GM23338 (cell line): ENCODE data around the gene PXDN. TPM values are rescaled to one million over a fixed set of nuclear protein-coding genes. Genes with fewer than 3 reads are reported as not detected.
"Not testable (repeated sequence)": the region's sequence is repeated elsewhere in the genome, so short reads cannot be mapped to it uniquely, and the experiment has no call there.

Experiments used
- ATAC-seq: fragments of 200-7000 bp; cut with Tn5 transposase; 3 replicates; pipeline ENCODE4 v1.9.1; 2020
- DNase-seq: peaks from one replicate; pipeline ENCODE4 v3.0.0-alpha.2; 2015; ENCODE audit warnings: low spot score
- H2AFZ ChIP-seq: fragments of 200-600 bp; sonication (generic); 2 replicates; pipeline ENCODE4 v1.8.0; 2016; ENCODE audit warnings: antibody characterized with exemption, mild to moderate bottlenecking, moderate library complexity
- H3F3A ChIP-seq: fragments of 200-600 bp; sonication (generic); replicated peaks from 2 replicates; pipeline ENCODE4 v1.8.0; 2017; ENCODE audit warnings: antibody characterized with exemption, mixed run types, low read depth
- H3K27ac ChIP-seq: fragments of 200-600 bp; sonication (generic); 2 replicates; pipeline ENCODE4 v1.6.1; 2016; ENCODE audit warnings: low read depth
- H3K27me3 ChIP-seq: fragments of 200-600 bp; sonication (generic); 2 replicates; pipeline ENCODE4 v1.8.0; 2016; ENCODE audit warnings: mild to moderate bottlenecking, mixed run types, moderate library complexity; ENCODE audit not compliant: insufficient read depth
- H3K36me3 ChIP-seq: fragments of 200-600 bp; sonication (generic); 2 replicates; pipeline ENCODE4 v1.8.0; 2016; ENCODE audit warnings: mild to moderate bottlenecking; ENCODE audit not compliant: insufficient read depth
- H3K4me1 ChIP-seq: fragments of 200-600 bp; sonication (generic); 2 replicates; pipeline ENCODE4 v1.8.0; 2016; ENCODE audit warnings: mild to moderate bottlenecking, moderate library complexity; ENCODE audit not compliant: insufficient read depth
- H3K4me2 ChIP-seq: fragments of 200-600 bp; sonication (generic); 2 replicates; pipeline ENCODE4 v1.7.1; 2017; ENCODE audit warnings: mixed run types
- H3K4me3 ChIP-seq: fragments of 200-600 bp; sonication (generic); 2 replicates; pipeline ENCODE4 v1.6.1; 2016; ENCODE audit warnings: mixed run types
- H3K79me2 ChIP-seq: fragments of 200-600 bp; sonication (generic); replicated peaks from 2 replicates; pipeline ENCODE4 v1.8.0; 2017; ENCODE audit warnings: mild to moderate bottlenecking; ENCODE audit not compliant: insufficient read depth
- H3K9me2 ChIP-seq: fragments of 200-600 bp; sonication (generic); 2 replicates; pipeline ENCODE4 v1.8.0; 2017; ENCODE audit not compliant: insufficient read depth
- H4K20me1 ChIP-seq: fragments of 200-600 bp; sonication (generic); replicated peaks from 2 replicates; pipeline ENCODE4 v1.8.0; 2017; ENCODE audit warnings: mild to moderate bottlenecking; ENCODE audit not compliant: insufficient read depth
- H3K27ac Mint-ChIP-seq: 2 replicates; pipeline ENCODE4 v1.8.0; 2020; ENCODE audit warnings: inconsistent platforms, mild to moderate bottlenecking, moderate library complexity, mixed read lengths
- H3K27me3 Mint-ChIP-seq: 3 replicates; pipeline ENCODE4 v1.8.0; 2022; ENCODE audit warnings: low read depth, mild to moderate bottlenecking, moderate library complexity, mixed read lengths, inconsistent platforms; ENCODE audit not compliant: insufficient read depth, poor library complexity
- H3K36me3 Mint-ChIP-seq: 3 replicates; pipeline ENCODE4 v1.8.0; 2021; ENCODE audit warnings: low read depth, mild to moderate bottlenecking, inconsistent platforms, moderate library complexity, mixed read lengths
- H3K4me1 Mint-ChIP-seq: 3 replicates; pipeline ENCODE4 v1.8.0; 2020; ENCODE audit warnings: mild to moderate bottlenecking, inconsistent platforms, mixed read lengths
- H3K4me3 Mint-ChIP-seq: 3 replicates; pipeline ENCODE4 v1.8.0; 2021; ENCODE audit warnings: moderate library complexity, mild to moderate bottlenecking, inconsistent platforms, mixed read lengths
- H3K9me3 Mint-ChIP-seq: 3 replicates; pipeline ENCODE4 v1.8.0; 2020; ENCODE audit warnings: moderate library complexity, mild to moderate bottlenecking, inconsistent platforms, mixed read lengths
- CTCF ChIP-seq, 2 experiments: fragments of 200-600 bp in 1 of 2; sonication (generic) in 1 of 2; conservative IDR thresholded peaks; 2 replicates each; pipeline versions ENCODE4 v1.5.1 to v1.6.1; 2016 to 2017; ENCODE audit warnings: antibody characterized with exemption in 2 of 2, low read depth in 2 of 2, mild to moderate bottlenecking in 2 of 2, moderate library complexity in 1 of 2
- ETS1 ChIP-seq: IDR thresholded peaks from 2 replicates; pipeline ENCODE4 v1.6.1; 2016; ENCODE audit warnings: antibody characterized with exemption
- EZH2 ChIP-seq: fragments of 200-600 bp; sonication (generic); IDR thresholded peaks from one replicate; pipeline ENCODE4 v1.8.0; 2017; ENCODE audit warnings: antibody characterized with exemption, mild to moderate bottlenecking, low read depth; ENCODE audit not compliant: unreplicated experiment
- EZH2phosphoT487 ChIP-seq: fragments of 200-600 bp; sonication (generic); IDR thresholded peaks from one replicate; pipeline ENCODE4 v1.8.1; 2018; ENCODE audit warnings: antibody characterized with exemption; ENCODE audit not compliant: unreplicated experiment
- JUNB ChIP-seq: IDR thresholded peaks from one replicate; pipeline ENCODE4 v1.6.1; 2016; ENCODE audit warnings: antibody characterized with exemption; ENCODE audit not compliant: unreplicated experiment
- POLR2AphosphoS5 ChIP-seq: IDR thresholded peaks from 2 replicates; pipeline ENCODE4 v1.6.1; 2016; ENCODE audit warnings: antibody characterized with exemption, low read depth
- ZNF114 ChIP-seq: fragments of 250-450 bp; sonication (Bioruptor Pico); IDR thresholded peaks from 2 replicates; pipeline ENCODE4 v1.5.0; 2020; ENCODE audit warnings: mild to moderate bottlenecking, moderate library complexity
- polyA plus RNA-seq: library from polyadenylated mRNA; unstranded; fragments of >200 nt; fragmentation: Nextera tagmentation; extraction: Ambion mirVana; gene quantifications from 2 replicates; pipeline ENCODE4 v1.2.1, GENCODE V29; 2016
- total RNA-seq: library from RNA; depleted of rRNA; stranded (reverse); fragments of >200 nt; shearing (Covaris generic); gene quantifications from 2 replicates; pipeline ENCODE4 v1.2.3, GENCODE V29; 2014

Gene PXDN
- total and polyA plus RNA-seq, 2 experiments from 2014 or later: 42.2 to 225 TPM

- not testable (repeated sequence) for H3K4me3 ChIP-seq, H2AFZ ChIP-seq, H3K9me2 ChIP-seq, H3K4me3 Mint-ChIP-seq, H3K27ac Mint-ChIP-seq, H3K36me3 Mint-ChIP-seq, H3K27me3 ChIP-seq, H3K27ac ChIP-seq, H3F3A ChIP-seq, H3K27me3 Mint-ChIP-seq, H3K36me3 ChIP-seq, H3K4me2 ChIP-seq, H3K9me3 Mint-ChIP-seq, H4K20me1 ChIP-seq, DNase-seq, ATAC-seq
- H3K4me1 Mint-ChIP-seq: peaks cover 51% of the 10 kb centered on the region
- Histone ChIP-seq H3K4me1 (peaks cover 21% of the 10 kb centered on the region), H3K79me2 (peaks cover 29% of the 10 kb centered on the region)
These were observed 38.0 kb downstream of the PXDN start for GRCh38 chr2:1706089-1706841.

GRCh38 chr2:1705557-1706076 is 38.7 kb downstream of the PXDN start:
- Histone ChIP-seq H3K27me3 (no peaks in the 10 kb centered on the region), H2AFZ (no peak overlapping the region), H3K27ac (no peak overlapping the region), H3F3A (peaks cover 4% of the 10 kb centered on the region), H4K20me1 (peaks cover 8% of the 10 kb centered on the region; the same call in 1 of the 2 replicates), H3K36me3 (no peaks in the 10 kb centered on the region), H3K4me1 (peaks cover 23% of the 10 kb centered on the region), H3K4me2 (no peak overlapping the region), H3K9me2 (no peaks in the 10 kb centered on the region), H3K4me3 (no peak overlapping the region), H3K79me2 (peaks cover 36% of the 10 kb centered on the region)
- TF ChIP-seq EZH2phosphoT487 (no peak), JUNB (no peak), EZH2 (no peak), ZNF114 (CRISPR knock-in tag) (no peak), POLR2AphosphoS5 (no peak)
- DNase-seq (no peak), ATAC-seq (no peak)
- Mint-ChIP-seq H3K4me1 (peaks cover 54% of the 10 kb centered on the region), H3K4me3 (no peak overlapping the region), H3K9me3 (no peaks in the 10 kb centered on the region), H3K27ac (no peak overlapping the region), H3K27me3 (peaks cover 10% of the 10 kb centered on the region), H3K36me3 (peaks cover 6% of the 10 kb centered on the region; the same call in 1 of the 3 replicates)

- H3K27me3 ChIP-seq: no peaks in the 10 kb centered on the region
- H3F3A ChIP-seq: peaks cover 4% of the 10 kb centered on the region
- no peak overlapping the region for H3K27ac ChIP-seq
- no peaks in the 10 kb centered on the region for H3K36me3 ChIP-seq
- no peak overlapping the region for H3K4me3 ChIP-seq
- no peak overlapping the region for H3K4me2 ChIP-seq
- peaks cover 59% of the 10 kb centered on the region for H3K4me1 Mint-ChIP-seq
- DNase-seq (no peak), ATAC-seq (no peak)
- H3K4me3 Mint-ChIP-seq: no peak overlapping the region
- no peak overlapping the region for H2AFZ ChIP-seq
- H3K27ac Mint-ChIP-seq: no peak overlapping the region
- peaks cover 30% of the 10 kb centered on the region for H3K4me1 ChIP-seq
- no peaks in the 10 kb centered on the region for H3K9me2 ChIP-seq
- peaks cover 6% of the 10 kb centered on the region; the same call in 1 of the 3 replicates for H3K36me3 Mint-ChIP-seq
- peaks cover 8% of the 10 kb centered on the region; the same call in 1 of the 2 replicates for H4K20me1 ChIP-seq
- H3K9me3 Mint-ChIP-seq: no peaks in the 10 kb centered on the region
- H3K27me3 Mint-ChIP-seq: peaks cover 13% of the 10 kb centered on the region
- H3K79me2 ChIP-seq: peaks cover 43% of the 10 kb centered on the region
- no peak for TF ChIP-seq CTCF (conservative IDR thresholded peaks at IDR 0.05; ENCODE audit: low read depth in 2 of 2)
- no peak for TF ChIP-seq ETS1
- TF ChIP-seq ZNF114 (CRISPR knock-in tag): no peak
- TF ChIP-seq EZH2: no peak
- no peak for TF ChIP-seq POLR2AphosphoS5
These were observed 39.4 kb downstream of the PXDN start for GRCh38 chr2:1704631-1705556.
